ENCODE data around the gene ODAD4.

Gene ODAD4

DNA sequence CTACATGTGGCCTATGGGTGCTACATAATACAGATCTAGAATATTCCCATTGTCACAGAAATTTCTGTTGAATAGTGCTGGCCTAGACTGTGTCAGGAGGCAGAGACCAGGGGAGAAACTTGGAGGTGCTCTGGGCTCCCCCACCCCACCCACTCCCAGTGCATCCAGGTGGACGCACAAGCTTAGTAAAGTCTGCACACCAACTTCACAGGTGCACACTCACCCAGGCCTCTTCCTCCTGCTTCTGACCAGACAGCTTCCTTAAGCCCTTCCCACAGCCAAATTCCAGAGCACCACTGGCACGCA is 28.6 kb downstream of the ODAD4 start:
- Histone ChIP-seq H3K36me3 (no peaks in the 10 kb centered on the region), H3K9me3 (replicated peaks in 1 of 11) (no peaks in the 10 kb centered on the region), H4K20me1 (no peaks in the 10 kb centered on the region), H3K27me3 (no peaks in the 10 kb centered on the region), H3K4me2 (peak overlapping the region in 9 of 11 experiments; percentile 14 to 73 (median 52); a peak in 16 of 22 replicates), H3K9ac (peak overlapping the region in 4 of 11 experiments; percentile 8 to 56 (median 36); a peak in 5 of 22 replicates), H3K4me1 (peaks cover 16 to 52% (median 39%) of the 10 kb centered on the region in 10 experiments), H3K4me3 (no peak overlapping the region), H3K27ac (peak overlapping the region in 1 of 11 experiments; percentile 14; a peak in 1 of 22 replicates)
- TF ChIP-seq Cebpa-rat (IDR thresholded peaks at IDR 0.05) = no peak

DNA sequence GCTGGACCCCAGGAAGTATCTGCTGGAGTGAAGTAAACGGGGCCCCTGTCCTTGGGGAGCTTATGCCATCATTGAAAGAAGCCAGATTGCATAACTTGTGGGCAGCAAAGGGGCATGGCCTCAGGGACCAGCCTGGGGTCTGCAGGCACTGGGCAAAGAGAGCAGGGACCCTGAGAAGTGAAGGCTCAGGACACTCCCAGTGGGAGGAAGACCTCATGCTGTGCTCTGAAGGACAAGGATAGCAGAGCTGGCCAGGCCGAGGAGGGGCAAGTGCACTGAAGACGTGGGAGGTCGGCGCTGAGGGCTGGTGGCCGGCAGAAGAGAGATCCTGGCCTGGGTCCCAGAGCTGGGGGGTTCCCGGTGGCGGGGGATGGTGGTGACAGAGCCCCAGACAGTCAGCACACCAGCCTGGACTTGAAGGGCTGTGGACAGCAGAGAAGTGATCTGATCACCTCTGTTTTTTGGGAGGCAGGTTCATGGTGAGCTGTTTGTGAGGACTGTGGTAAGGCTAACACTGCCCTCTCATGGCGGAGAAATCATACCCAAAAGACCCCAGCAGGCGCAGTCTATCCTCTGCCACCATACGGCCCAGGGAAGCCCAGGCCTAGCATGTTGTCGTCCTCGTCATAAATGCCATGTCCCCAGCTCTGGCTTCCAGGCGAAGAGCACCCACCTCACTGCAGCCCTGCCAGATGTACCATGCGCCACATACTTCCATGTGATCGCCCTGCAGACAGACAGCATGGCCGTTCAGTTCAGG is 29.1 kb downstream of the ODAD4 start:
- H3K4me1 ChIP-seq = peaks cover 16 to 57% (median 42%) of the 10 kb centered on the region in 10 experiments
- H3K4me2 ChIP-seq = peak overlapping the region in 9 of 11 experiments; percentile 14 to 73 (median 52); a peak in 16 of 22 replicates
- H3K27ac ChIP-seq = peak overlapping the region in 5 of 11 experiments; percentile 8 to 34 (median 14); a peak in 4 of 22 replicates
- peak overlapping the region in 5 of 11 experiments; percentile 8 to 56 (median 44); a peak in 7 of 22 replicates for H3K9ac ChIP-seq
- H3K9me3 ChIP-seq (replicated peaks in 1 of 11) = no peaks in the 10 kb centered on the region
- H3K36me3 ChIP-seq = no peaks in the 10 kb centered on the region
- H3K27me3 ChIP-seq = no peaks in the 10 kb centered on the region
- H3K4me3 ChIP-seq = no peak overlapping the region
- no peaks in the 10 kb centered on the region for H4K20me1 ChIP-seq
- no peak for TF ChIP-seq Cebpa-rat (IDR thresholded peaks at IDR 0.05)

- Histone ChIP-seq H3K4me2 (peak overlapping the region in 9 of 11 experiments; percentile 8 to 82 (median 70); a peak in 16 of 22 replicates), H4K20me1 (peaks cover 0 to 3% (median 0%) of the 10 kb centered on the region in 11 experiments; a peak in 5 of 22 replicates), H3K4me1 (peaks cover 27 to 74% (median 58%) of the 10 kb centered on the region in 10 experiments), H3K4me3 (no peak overlapping the region), H3K27me3 (no peaks in the 10 kb centered on the region), H3K36me3 (no peaks in the 10 kb centered on the region), H3K9ac (peak overlapping the region in 8 of 11 experiments; percentile 3 to 68 (median 40); a peak in 10 of 22 replicates), H3K27ac (peak overlapping the region in 1 of 11 experiments; percentile 27; a peak in 1 of 22 replicates), H3K9me3 (replicated peaks in 1 of 11) (no peaks in the 10 kb centered on the region)
- TF ChIP-seq Cebpa-rat (IDR thresholded peaks at IDR 0.05) = no peak
These were observed 31.7 kb downstream of the ODAD4 start for GRCh38 chr17:41962111-41962510.

- peak overlapping the region in 9 of 11 experiments; percentile 3 to 68 (median 44); a peak in 14 of 22 replicates for H3K9ac ChIP-seq
- peak overlapping the region; percentile 22 to 82 (median 66); a peak in 20 of 22 replicates for H3K4me2 ChIP-seq
- H3K27ac ChIP-seq = peak overlapping the region in 3 of 11 experiments; percentile 27 to 43 (median 27); a peak in 4 of 22 replicates
- peaks cover under 1 to 4% (median 3%) of the 10 kb centered on the region in 11 experiments; a peak in 14 of 22 replicates for H3K36me3 ChIP-seq
- no peaks in the 10 kb centered on the region for H3K27me3 ChIP-seq
- H3K9me3 ChIP-seq (replicated peaks in 1 of 11) = no peaks in the 10 kb centered on the region
- H3K4me1 ChIP-seq = peaks cover 24 to 75% (median 57%) of the 10 kb centered on the region in 10 experiments
- H3K4me3 ChIP-seq = no peak overlapping the region
- peaks cover 0 to 11% (median 6%) of the 10 kb centered on the region in 11 experiments; a peak in 16 of 22 replicates for H4K20me1 ChIP-seq
- TF ChIP-seq Cebpa-rat (IDR thresholded peaks at IDR 0.05) = no peak
These were observed 32.5 kb downstream of the ODAD4 start for GRCh38 chr17:41962768-41963434.

DNA sequence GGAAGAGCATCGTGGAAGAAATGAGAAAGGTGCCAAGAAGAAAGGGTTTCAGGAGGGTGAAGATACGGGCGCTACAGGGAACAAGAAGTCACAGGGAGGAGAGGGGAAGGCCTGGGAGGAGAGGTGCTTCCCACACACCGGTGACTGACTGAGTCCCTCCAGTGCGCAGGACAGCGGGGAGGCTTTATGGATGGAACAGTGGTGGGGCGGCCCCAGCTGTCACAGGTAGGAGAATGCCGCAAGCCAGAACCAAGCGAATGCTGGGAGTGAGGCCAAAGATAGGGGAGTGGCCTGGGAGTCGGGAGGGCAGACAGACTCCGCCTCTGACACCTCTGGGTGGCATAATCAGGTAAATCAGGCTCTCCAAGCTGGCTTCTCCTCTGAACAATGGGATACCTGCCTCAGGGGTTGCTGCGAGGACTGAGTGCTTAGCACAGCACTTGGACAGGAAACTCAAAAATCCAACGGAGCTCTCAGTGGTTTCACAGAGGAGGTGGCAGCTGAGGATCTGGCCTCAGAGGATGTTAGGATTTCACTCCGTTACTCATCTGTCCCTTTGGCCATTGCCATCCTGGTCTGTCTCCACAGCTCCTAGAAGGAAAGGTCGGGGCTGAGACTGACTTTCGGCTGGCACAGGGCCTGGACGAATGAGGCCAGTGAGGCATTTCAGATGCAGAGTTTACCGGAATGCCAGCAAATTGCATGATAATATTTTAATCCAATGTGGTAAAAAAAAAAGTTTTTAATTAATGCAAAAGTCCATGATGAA is 35.5 kb downstream of the ODAD4 start:
- Histone ChIP-seq H3K4me2 (peak overlapping the region; percentile 75 to 100 (median 92)), H3K9ac (peak overlapping the region; percentile 89 to 99 (median 96)), H3K4me3 (peak overlapping the region; percentile 67 to 99 (median 89)), H3K4me1 (peaks cover 52 to 84% (median 70%) of the 10 kb centered on the region in 10 experiments), H3K9me3 (replicated peaks in 1 of 11) (no peaks in the 10 kb centered on the region), H3K36me3 (peaks cover 29 to 34% (median 31%) of the 10 kb centered on the region in 11 experiments; a peak in 21 of 22 replicates), H3K27me3 (no peaks in the 10 kb centered on the region), H3K27ac (peak overlapping the region; percentile 10 to 96 (median 93); a peak in 21 of 22 replicates), H4K20me1 (peaks cover 26 to 41% (median 36%) of the 10 kb centered on the region in 11 experiments; a peak in 20 of 22 replicates)
- TF ChIP-seq Cebpa-rat (IDR thresholded peaks at IDR 0.05) = no peak

GRCh38 chr17:41966463-41967140 is 36.2 kb downstream of the ODAD4 start, which contains the start of gene CNP:
TSS of gene CNP (plus strand) at chr17:41966795. CDS start at chr17:41966885, 90 bp downstream.
- Histone ChIP-seq H3K4me1 (peaks cover 59 to 85% (median 74%) of the 10 kb centered on the region in 10 experiments), H4K20me1 (peaks cover 33 to 48% (median 43%) of the 10 kb centered on the region in 11 experiments; a peak in 21 of 22 replicates), H3K9me3 (replicated peaks in 1 of 11) (no peaks in the 10 kb centered on the region), H3K4me3 (peak within 1 kb of the TSS; percentile 67 to 99 (median 89)), H3K27me3 (no peaks in the 10 kb centered on the region), H3K36me3 (peaks cover 33 to 41% (median 38%) of the 10 kb centered on the region in 11 experiments), H3K4me2 (peak within 1 kb of the TSS; percentile 75 to 100 (median 94)), H3K9ac (peak within 1 kb of the TSS; percentile 89 to 99 (median 96)), H3K27ac (peak within 1 kb of the TSS; percentile 83 to 96 (median 93))
- TF ChIP-seq Cebpa-rat (IDR thresholded peaks at IDR 0.05) = no peak

DNA sequence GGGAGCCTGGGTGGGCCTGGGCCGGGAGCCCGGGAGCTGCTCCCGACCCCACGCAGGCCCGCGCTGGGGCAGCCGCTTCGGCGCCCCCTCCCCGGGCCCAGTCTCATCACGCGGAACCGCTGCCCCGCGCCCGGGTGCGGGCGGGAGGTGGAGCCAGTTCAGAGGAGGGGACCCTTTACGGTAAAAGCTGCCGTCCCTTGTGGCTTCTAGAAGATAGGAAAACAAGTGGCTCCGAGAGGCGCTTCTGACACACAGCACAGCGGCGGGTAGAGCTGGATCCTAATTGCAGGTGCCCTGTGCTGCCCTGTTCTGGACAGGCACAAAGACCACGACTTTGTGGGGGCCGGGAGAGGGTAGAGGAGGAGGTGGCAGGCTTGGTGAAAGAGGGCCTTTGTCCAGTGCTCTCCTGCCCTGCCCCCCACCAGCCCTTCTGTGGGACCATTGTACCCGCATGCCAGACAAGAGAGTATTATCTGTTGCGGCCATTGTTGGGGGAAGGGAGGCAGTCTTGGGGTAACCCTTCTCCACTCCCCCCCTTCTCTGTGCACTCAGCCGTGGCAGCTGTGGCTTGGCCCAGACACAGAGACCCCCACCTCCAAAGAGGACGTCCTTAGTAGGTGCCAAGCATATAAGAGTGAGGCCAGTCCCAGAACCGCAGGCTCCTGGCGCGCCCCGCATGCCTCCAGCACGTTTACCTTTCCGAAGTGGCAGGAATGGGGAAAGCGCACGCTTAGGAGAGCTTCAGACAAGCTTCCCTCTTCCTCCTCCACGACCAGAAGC is 36.9 kb downstream of the ODAD4 start:
- Histone ChIP-seq H3K9ac (peak overlapping the region; percentile 89 to 99 (median 96)), H3K36me3 (peaks cover 40 to 48% (median 45%) of the 10 kb centered on the region in 11 experiments), H3K9me3 (replicated peaks in 1 of 11) (no peaks in the 10 kb centered on the region), H3K27ac (peak overlapping the region; percentile 83 to 96 (median 93)), H3K4me1 (peaks cover 66 to 85% (median 76%) of the 10 kb centered on the region in 10 experiments), H4K20me1 (peaks cover 40 to 55% (median 50%) of the 10 kb centered on the region in 11 experiments; a peak in 21 of 22 replicates), H3K27me3 (no peaks in the 10 kb centered on the region), H3K4me3 (peak overlapping the region; percentile 67 to 99 (median 89)), H3K4me2 (peak overlapping the region; percentile 75 to 100 (median 94))
- no peak for TF ChIP-seq Cebpa-rat (IDR thresholded peaks at IDR 0.05)

All from BLaER1 treated with 17β-estradiol and CSF1 and Interleukin-3, amounts not matched to agents 10 nM and 100 nM (cell line).